Neural progenitor cell (in vitro differentiated cells): ENCODE measurements around the gene MAJIN.

Source experiments
- EZH2phosphoT487 ChIP-seq: fragments of 200-600 bp; sonication (generic); IDR thresholded peaks from 2 replicates; pipeline ENCODE4 v1.6.1; 2017; ENCODE audit warnings: antibody characterized with exemption
- TF ChIP-seq, protein P1 (sequence below): fragments of 200-600 bp; sonication (generic); IDR thresholded peaks from 2 replicates; pipeline ENCODE4 v1.5.1; 2017; ENCODE audit warnings: antibody characterized with exemption, mild to moderate bottlenecking

DNA sequence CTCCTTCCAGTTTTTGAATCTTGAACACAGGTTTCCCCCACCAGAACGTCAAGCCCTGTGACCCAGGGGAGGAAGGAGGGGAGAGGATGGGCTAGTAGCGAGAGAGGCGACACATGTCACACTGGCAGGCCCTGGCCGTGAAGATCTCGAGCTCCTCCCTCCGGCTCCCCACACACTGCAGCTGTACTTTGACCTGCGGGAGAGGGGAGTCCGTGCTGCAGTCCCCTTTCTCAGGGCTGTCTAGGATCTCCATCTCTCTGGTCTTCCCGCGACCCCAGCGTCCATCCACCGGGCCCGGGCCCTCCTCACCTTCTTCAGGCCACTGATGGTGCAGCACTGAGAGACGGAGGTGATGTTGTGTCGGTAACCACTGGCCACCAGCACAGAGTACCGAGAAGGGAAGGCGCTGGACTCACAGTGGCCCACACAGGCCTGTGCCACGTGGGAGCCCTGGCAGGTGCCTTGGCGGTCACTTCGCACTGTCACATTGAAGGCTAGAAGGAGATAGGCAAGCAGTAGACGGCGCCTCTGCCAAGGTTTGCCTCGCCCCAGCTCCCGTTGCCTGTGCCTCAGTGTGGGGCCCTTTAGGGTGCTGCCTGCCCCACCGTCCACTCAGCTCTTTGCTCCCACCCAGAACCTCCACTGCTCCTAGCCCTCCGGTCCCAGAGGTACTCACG, 37.1 kb downstream of the MAJIN start:
- TF ChIP-seq, protein P1, sequence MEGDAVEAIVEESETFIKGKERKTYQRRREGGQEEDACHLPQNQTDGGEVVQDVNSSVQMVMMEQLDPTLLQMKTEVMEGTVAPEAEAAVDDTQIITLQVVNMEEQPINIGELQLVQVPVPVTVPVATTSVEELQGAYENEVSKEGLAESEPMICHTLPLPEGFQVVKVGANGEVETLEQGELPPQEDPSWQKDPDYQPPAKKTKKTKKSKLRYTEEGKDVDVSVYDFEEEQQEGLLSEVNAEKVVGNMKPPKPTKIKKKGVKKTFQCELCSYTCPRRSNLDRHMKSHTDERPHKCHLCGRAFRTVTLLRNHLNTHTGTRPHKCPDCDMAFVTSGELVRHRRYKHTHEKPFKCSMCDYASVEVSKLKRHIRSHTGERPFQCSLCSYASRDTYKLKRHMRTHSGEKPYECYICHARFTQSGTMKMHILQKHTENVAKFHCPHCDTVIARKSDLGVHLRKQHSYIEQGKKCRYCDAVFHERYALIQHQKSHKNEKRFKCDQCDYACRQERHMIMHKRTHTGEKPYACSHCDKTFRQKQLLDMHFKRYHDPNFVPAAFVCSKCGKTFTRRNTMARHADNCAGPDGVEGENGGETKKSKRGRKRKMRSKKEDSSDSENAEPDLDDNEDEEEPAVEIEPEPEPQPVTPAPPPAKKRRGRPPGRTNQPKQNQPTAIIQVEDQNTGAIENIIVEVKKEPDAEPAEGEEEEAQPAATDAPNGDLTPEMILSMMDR, result no peak
- no peak for TF ChIP-seq EZH2phosphoT487
